ENCODE measurements around the gene SLC16A10.
"Not testable (repeated sequence)": the region's sequence is repeated elsewhere in the genome, so short reads cannot be mapped to it uniquely, and the experiment has no call there.

The SLC16A10 gene

GRCh38 chr6:111090766-111091165 is 3.5 kb downstream of the SLC16A10 start:
- Histone ChIP-seq H4K20me1 (ENCODE audit: insufficient read depth, low read length) (no peaks in the 10 kb centered on the region), H3K9me3 (ENCODE audit: insufficient read depth, low read length) (no peaks in the 10 kb centered on the region), H3K79me2 (ENCODE audit: low read length) (no peaks in the 10 kb centered on the region), H3K27me3 (ENCODE audit: low read depth, low read length) (no peaks in the 10 kb centered on the region), H2AFZ (ENCODE audit: low read depth, low read length) (no peak overlapping the region), H3K36me3 (replicated peaks; ENCODE audit: low read depth, low read length) (no peaks in the 10 kb centered on the region), H3K9ac (ENCODE audit: low read length) (no peak overlapping the region), H3K4me3 (ENCODE audit: low read length) (no peak overlapping the region), H3K4me2 (ENCODE audit: low read length) (no peak overlapping the region), H3K27ac (ENCODE audit: low read length) (no peak overlapping the region), H3K4me1 (ENCODE audit: low read length) (peaks cover 11% of the 10 kb centered on the region)
- no peak for TF ChIP-seq CTCF (IDR thresholded peaks at IDR 0.05; ENCODE audit: low read depth, low read length)
- TF ChIP-seq EZH2phosphoT487 (IDR thresholded peaks at IDR 0.05; ENCODE audit: low read depth) = no peak

GRCh38 chr6:111091987-111092386 is 4.7 kb downstream of the SLC16A10 start:
- Histone ChIP-seq H2AFZ (ENCODE audit: low read depth, low read length) (no peak overlapping the region), H3K27ac (ENCODE audit: low read length) (no peak overlapping the region), H3K9ac (ENCODE audit: low read length) (no peak overlapping the region), H3K9me3 (ENCODE audit: insufficient read depth, low read length) (no peaks in the 10 kb centered on the region), H3K4me3 (ENCODE audit: low read length) (no peak overlapping the region), H3K36me3 (replicated peaks; ENCODE audit: low read depth, low read length) (no peaks in the 10 kb centered on the region), H4K20me1 (ENCODE audit: insufficient read depth, low read length) (no peaks in the 10 kb centered on the region), H3K79me2 (ENCODE audit: low read length) (no peaks in the 10 kb centered on the region), H3K4me2 (ENCODE audit: low read length) (no peak overlapping the region), H3K27me3 (ENCODE audit: low read depth, low read length) (no peaks in the 10 kb centered on the region), H3K4me1 (ENCODE audit: low read length) (peaks cover 11% of the 10 kb centered on the region)
- TF ChIP-seq EZH2phosphoT487 (IDR thresholded peaks at IDR 0.05; ENCODE audit: low read depth) (no peak), CTCF (IDR thresholded peaks at IDR 0.05; ENCODE audit: low read depth, low read length) (no peak)

- H3K27ac ChIP-seq (ENCODE audit: low read length); H3K79me2 ChIP-seq (ENCODE audit: low read length); H3K4me2 ChIP-seq (ENCODE audit: low read length); H3K27me3 ChIP-seq (ENCODE audit: low read depth, low read length); H3K4me1 ChIP-seq (ENCODE audit: low read length); H4K20me1 ChIP-seq (ENCODE audit: insufficient read depth, low read length); H3K4me3 ChIP-seq (ENCODE audit: low read length); H2AFZ ChIP-seq (ENCODE audit: low read depth, low read length); H3K36me3 ChIP-seq (replicated peaks; ENCODE audit: low read depth, low read length); H3K9ac ChIP-seq (ENCODE audit: low read length); H3K9me3 ChIP-seq (ENCODE audit: insufficient read depth, low read length): not testable (repeated sequence)
Measured at GRCh38 chr6:111095488-111095887, 8.2 kb downstream of the SLC16A10 start.

- H3K9ac ChIP-seq (ENCODE audit: low read length) = no peak overlapping the region
- H3K4me1 ChIP-seq (ENCODE audit: low read length) = no peaks in the 10 kb centered on the region
- no peak overlapping the region for H3K4me3 ChIP-seq (ENCODE audit: low read length)
- H3K79me2 ChIP-seq (ENCODE audit: low read length) = no peaks in the 10 kb centered on the region
- no peak overlapping the region for H3K27ac ChIP-seq (ENCODE audit: low read length)
- TF ChIP-seq CTCF (IDR thresholded peaks at IDR 0.05; ENCODE audit: low read depth, low read length) = no peak
- no peak for TF ChIP-seq EZH2phosphoT487 (IDR thresholded peaks at IDR 0.05; ENCODE audit: low read depth)
- H3K4me2 ChIP-seq (ENCODE audit: low read length) = no peak overlapping the region
- no peaks in the 10 kb centered on the region for H3K36me3 ChIP-seq (replicated peaks; ENCODE audit: low read depth, low read length)
- H2AFZ ChIP-seq (ENCODE audit: low read depth, low read length) = no peak overlapping the region
- no peaks in the 10 kb centered on the region for H3K27me3 ChIP-seq (ENCODE audit: low read depth, low read length)
- no peaks in the 10 kb centered on the region for H4K20me1 ChIP-seq (ENCODE audit: insufficient read depth, low read length)
- no peaks in the 10 kb centered on the region for H3K9me3 ChIP-seq (ENCODE audit: insufficient read depth, low read length)
Measured at GRCh38 chr6:111096246-111096645, 8.9 kb downstream of the SLC16A10 start.

- Histone ChIP-seq H3K4me3 (ENCODE audit: low read length) (no peak overlapping the region), H3K27ac (ENCODE audit: low read length) (no peak overlapping the region), H3K9me3 (ENCODE audit: insufficient read depth, low read length) (no peaks in the 10 kb centered on the region), H2AFZ (ENCODE audit: low read depth, low read length) (no peak overlapping the region), H3K9ac (ENCODE audit: low read length) (no peak overlapping the region), H3K36me3 (replicated peaks; ENCODE audit: low read depth, low read length) (no peaks in the 10 kb centered on the region), H3K4me2 (ENCODE audit: low read length) (no peak overlapping the region), H4K20me1 (ENCODE audit: insufficient read depth, low read length) (no peaks in the 10 kb centered on the region), H3K79me2 (ENCODE audit: low read length) (no peaks in the 10 kb centered on the region), H3K27me3 (ENCODE audit: low read depth, low read length) (no peaks in the 10 kb centered on the region), H3K4me1 (ENCODE audit: low read length) (no peaks in the 10 kb centered on the region)
- no peak for TF ChIP-seq CTCF (IDR thresholded peaks at IDR 0.05; ENCODE audit: low read depth, low read length)
- no peak for TF ChIP-seq EZH2phosphoT487 (IDR thresholded peaks at IDR 0.05; ENCODE audit: low read depth)
Measured at GRCh38 chr6:111098597-111098996, 11.3 kb downstream of the SLC16A10 start.
